Mesenchymal stem cell (in vitro differentiated cells and primary cell): ENCODE data around the gene ACTBL2.
A peak's percentile ranks its signal among the peaks of the same experiment; 100 is the strongest.

ENCODE experiments used
- DNase-seq: peaks from one replicate; pipeline ENCODE4 v3.0.0-alpha.2; 2013
- H2AFZ ChIP-seq: one replicate; pipeline ENCODE4 v1.6.1; 2013; ENCODE audit warnings: low read depth, mild to moderate bottlenecking, control low read depth, inconsistent platforms, low read length, moderate library complexity
- H2AK5ac ChIP-seq: 2 replicates; pipeline ENCODE4 v1.6.1; 2013; ENCODE audit warnings: low read length, moderate library complexity, mild to moderate bottlenecking, inconsistent platforms; ENCODE audit not compliant: severe bottlenecking
- H2BK120ac ChIP-seq: one replicate; pipeline ENCODE4 v1.6.1; 2013; ENCODE audit warnings: low read depth, mild to moderate bottlenecking, inconsistent platforms, low read length, moderate library complexity
- H2BK12ac ChIP-seq, 2 experiments: one replicate each; pipeline ENCODE4 v1.6.1; 2013; ENCODE audit warnings: inconsistent platforms in 2 of 2, low read length in 2 of 2, mild to moderate bottlenecking in 2 of 2, moderate library complexity in 2 of 2, control low read depth in 1 of 2
- H2BK15ac ChIP-seq: one replicate; pipeline ENCODE4 v1.6.1; 2013; ENCODE audit warnings: mild to moderate bottlenecking, low read depth, inconsistent platforms; ENCODE audit not compliant: poor library complexity, severe bottlenecking
- H2BK5ac ChIP-seq: 2 replicates; pipeline ENCODE4 v1.6.1; 2013; ENCODE audit warnings: low read depth, mild to moderate bottlenecking, low read length, control low read depth, inconsistent platforms; ENCODE audit not compliant: poor library complexity, severe bottlenecking
- H3K14ac ChIP-seq, 2 experiments: one replicate each; pipeline ENCODE4 v1.6.1; 2013; ENCODE audit warnings: inconsistent platforms in 2 of 2, low read length in 2 of 2, control low read depth in 1 of 2, mild to moderate bottlenecking in 1 of 2, moderate library complexity in 1 of 2
- H3K18ac ChIP-seq, 2 experiments: one replicate each; pipeline ENCODE4 v1.6.1; 2013; ENCODE audit warnings: inconsistent platforms in 2 of 2, low read length in 2 of 2, control low read depth in 1 of 2, low read depth in 1 of 2, mild to moderate bottlenecking in 1 of 2
- H3K23ac ChIP-seq, 2 experiments: one replicate each; pipeline ENCODE4 v1.6.1; 2013; ENCODE audit warnings: inconsistent platforms in 2 of 2, low read length in 2 of 2, mild to moderate bottlenecking in 2 of 2, moderate library complexity in 2 of 2, control low read depth in 1 of 2
- H3K27ac ChIP-seq: 2 replicates; pipeline ENCODE4 v1.5.1; 2013; ENCODE audit warnings: mild to moderate bottlenecking, moderate library complexity, low read length, control low read depth, inconsistent platforms; ENCODE audit not compliant: poor library complexity, severe bottlenecking
- H3K27me3 ChIP-seq, 2 experiments: 2 replicates each; pipeline versions ENCODE4 v1.6.1 to v1.7.0; 2013; ENCODE audit warnings: low read length in 2 of 2, mild to moderate bottlenecking in 2 of 2, moderate library complexity in 2 of 2, control low read depth in 1 of 2, inconsistent platforms in 1 of 2; ENCODE audit not compliant: control insufficient read depth in 1 of 2, insufficient read depth in 1 of 2
- H3K36me3 ChIP-seq, 2 experiments: 2 replicates each; pipeline versions ENCODE4 v1.6.1 to v1.7.0; 2013; ENCODE audit warnings: low read length in 2 of 2, control low read depth in 1 of 2, inconsistent platforms in 1 of 2, low read depth in 1 of 2, mild to moderate bottlenecking in 1 of 2; ENCODE audit not compliant: insufficient read depth in 2 of 2, control insufficient read depth in 1 of 2
- H3K4ac ChIP-seq, 2 experiments: one replicate each; pipeline ENCODE4 v1.6.1; 2013; ENCODE audit warnings: inconsistent platforms in 2 of 2, low read length in 2 of 2, mild to moderate bottlenecking in 2 of 2, moderate library complexity in 2 of 2, control low read depth in 1 of 2, low read depth in 1 of 2
- H3K4me1 ChIP-seq: 2 replicates; pipeline ENCODE4 v1.6.1; 2013; ENCODE audit warnings: low read depth, low read length, control low read depth; ENCODE audit not compliant: control insufficient read depth, insufficient read depth
- H3K4me2 ChIP-seq: 2 replicates; pipeline ENCODE4 v1.6.1; 2013; ENCODE audit warnings: low read length, mild to moderate bottlenecking, inconsistent platforms; ENCODE audit not compliant: poor library complexity, severe bottlenecking
- H3K4me3 ChIP-seq, 2 experiments: 2 replicates each; pipeline versions ENCODE4 v1.5.1 to v1.7.0; 2013; ENCODE audit warnings: low read length in 2 of 2, mild to moderate bottlenecking in 2 of 2, control low read depth in 1 of 2, low read depth in 1 of 2; ENCODE audit not compliant: insufficient read depth in 1 of 2
- H3K79me1 ChIP-seq: replicated peaks from 2 replicates; pipeline ENCODE4 v1.6.1; 2013; ENCODE audit warnings: mild to moderate bottlenecking, control low read depth, low read length, inconsistent platforms; ENCODE audit not compliant: poor library complexity, severe bottlenecking
- H3K9ac ChIP-seq: 2 replicates; pipeline ENCODE4 v1.7.0; 2013; ENCODE audit warnings: mild to moderate bottlenecking, low read length, moderate library complexity
- H3K9me3 ChIP-seq: 2 replicates; pipeline ENCODE4 v1.7.0; 2013; ENCODE audit warnings: mild to moderate bottlenecking, low read length; ENCODE audit not compliant: control insufficient read depth
- H4K8ac ChIP-seq: one replicate; pipeline ENCODE4 v1.6.1; 2013; ENCODE audit warnings: inconsistent platforms, mild to moderate bottlenecking, low read length, moderate library complexity
- H4K91ac ChIP-seq: one replicate; pipeline ENCODE4 v1.6.1; 2013; ENCODE audit warnings: mild to moderate bottlenecking, low read length, inconsistent platforms
- WGBS: methylation state at CpG from one replicate; pipeline ENCODE4 v1.1.7; 2013; ENCODE audit warnings: mixed read lengths; 5-methylcytosine and 5-hydroxymethylcytosine counted together

The ACTBL2 gene

DNA sequence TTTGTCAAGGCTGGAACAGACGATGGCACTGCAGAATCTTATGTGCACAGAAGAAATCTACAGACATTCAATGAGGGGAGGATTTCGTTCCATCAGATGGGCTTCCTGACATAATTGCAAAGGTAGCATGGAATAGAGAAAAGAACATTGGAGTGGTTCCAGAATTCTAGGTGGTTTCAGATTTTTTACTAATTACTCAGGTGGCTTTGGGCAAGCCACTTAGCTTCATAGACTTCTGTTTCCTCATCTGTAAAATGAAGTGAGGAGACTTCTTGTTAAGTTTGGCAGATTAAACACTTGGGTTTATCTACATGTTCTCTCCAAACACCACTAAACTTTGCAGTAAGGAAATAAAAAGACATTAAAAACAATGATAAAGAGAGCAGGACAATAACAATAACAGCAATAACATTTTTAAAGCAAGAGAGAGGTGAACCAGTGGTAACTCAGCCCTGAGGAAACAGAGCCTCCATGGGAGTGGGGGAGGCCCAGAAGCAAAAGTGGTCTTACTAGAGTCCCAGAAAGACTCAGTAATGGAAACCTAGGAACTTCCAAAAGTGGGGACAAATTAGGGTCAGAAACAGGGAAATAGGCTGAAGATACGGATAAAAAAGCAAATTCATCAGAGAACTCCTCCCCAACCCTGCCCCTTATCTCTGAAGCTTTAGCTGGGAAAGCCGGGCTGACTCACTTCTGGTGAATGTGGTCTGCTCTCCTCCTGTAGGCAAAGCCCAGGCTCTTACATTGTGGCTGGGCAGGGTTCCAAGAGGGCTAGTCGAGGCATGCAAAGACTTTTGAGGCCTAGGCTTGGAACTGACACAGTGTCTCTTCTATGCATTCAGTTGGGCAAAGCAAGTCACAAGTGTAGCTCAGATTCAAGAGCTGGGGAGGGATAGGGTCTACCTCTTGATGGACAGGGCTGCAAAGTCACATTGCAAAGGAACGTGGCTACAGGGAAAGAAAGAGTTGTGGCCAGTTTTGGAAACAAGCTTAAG is 11.8 kb upstream of the ACTBL2 start:
- H2BK120ac ChIP-seq: peak overlapping the region; percentile 97

DNA sequence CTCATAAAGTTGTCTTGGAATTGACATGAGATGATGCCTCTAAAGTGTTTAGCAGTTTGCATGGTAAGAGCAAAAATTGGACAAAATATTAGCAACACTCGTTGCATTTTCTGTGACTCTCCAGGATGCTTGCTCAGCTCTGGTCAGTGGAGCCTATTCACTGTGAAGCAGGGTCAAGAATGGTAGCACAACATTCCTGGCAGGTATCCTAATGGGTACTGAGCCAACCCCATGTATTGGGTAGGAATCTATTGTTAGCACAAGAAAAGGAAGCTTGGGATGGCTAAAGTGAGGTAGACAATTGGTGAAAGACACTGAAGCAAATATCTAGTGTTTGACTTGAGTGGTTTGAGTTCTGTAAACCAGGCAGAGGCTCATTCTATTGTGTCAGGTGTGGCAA is 10.4 kb upstream of the ACTBL2 start:
- no peak overlapping the region for H2BK15ac ChIP-seq
- no peak overlapping the region for H2BK120ac ChIP-seq
- no peak overlapping the region for H3K27ac ChIP-seq
- no peak overlapping the region for H3K4me2 ChIP-seq
- DNase-seq: no peak
- no peaks in the 10 kb centered on the region for H3K36me3 ChIP-seq
- H3K79me1 ChIP-seq: no peaks in the 10 kb centered on the region
- peaks cover 5% of the 10 kb centered on the region for H3K4me1 ChIP-seq
- no peaks in the 10 kb centered on the region for H3K9me3 ChIP-seq
- no peak overlapping the region for H3K14ac ChIP-seq
- peak overlapping the region in 1 of 2 experiments; percentile 6 for H3K18ac ChIP-seq
- no peak overlapping the region for H2AFZ ChIP-seq
- peak overlapping the region; percentile 3 to 94 for H3K4ac ChIP-seq
- H2BK5ac ChIP-seq: no peak overlapping the region
- H2AK5ac ChIP-seq: peak overlapping the region; percentile 93
- no peak overlapping the region for H4K8ac ChIP-seq
- WGBS: 96% methylated on average over 1 of the region's 1 CpG
- no peak overlapping the region for H3K4me3 ChIP-seq
- no peak overlapping the region for H3K9ac ChIP-seq
- peak overlapping the region; percentile 8 for H4K91ac ChIP-seq
- no peak overlapping the region for H3K23ac ChIP-seq
- no peaks in the 10 kb centered on the region for H3K27me3 ChIP-seq
- H2BK12ac ChIP-seq: peak overlapping the region; percentile 92 to 99

More for the DNA sequence above, 11.8 kb upstream of the ACTBL2 start:
- 32% methylated on average over 6 of the region's 6 CpGs for WGBS
- no peak overlapping the region for H2BK15ac ChIP-seq
- no peak overlapping the region for H3K23ac ChIP-seq
- H3K4me3 ChIP-seq: no peak overlapping the region
- H2BK5ac ChIP-seq: peak overlapping the region; percentile 59
- H4K91ac ChIP-seq: peak overlapping the region; percentile 71
- no peaks in the 10 kb centered on the region for H3K27me3 ChIP-seq
- H3K18ac ChIP-seq: peak overlapping the region; percentile 96 to 100
- no peak overlapping the region for H3K4me2 ChIP-seq
- H3K9ac ChIP-seq: peak overlapping the region; percentile 65
- no peaks in the 10 kb centered on the region for H3K79me1 ChIP-seq
- DNase-seq: peak; percentile 97
- no peaks in the 10 kb centered on the region for H3K9me3 ChIP-seq
- peak overlapping the region; percentile 62 for H2AK5ac ChIP-seq
- H4K8ac ChIP-seq: peak overlapping the region; percentile 91
- no peaks in the 10 kb centered on the region for H3K36me3 ChIP-seq
- peak overlapping the region; percentile 96 for H3K27ac ChIP-seq
- H3K14ac ChIP-seq: no peak overlapping the region
- peak overlapping the region in 1 of 2 experiments; percentile 89 for H3K4ac ChIP-seq
- H3K4me1 ChIP-seq: peaks cover 3% of the 10 kb centered on the region
- H2BK12ac ChIP-seq: peak overlapping the region; percentile 96 to 99
- no peak overlapping the region for H2AFZ ChIP-seq

DNA sequence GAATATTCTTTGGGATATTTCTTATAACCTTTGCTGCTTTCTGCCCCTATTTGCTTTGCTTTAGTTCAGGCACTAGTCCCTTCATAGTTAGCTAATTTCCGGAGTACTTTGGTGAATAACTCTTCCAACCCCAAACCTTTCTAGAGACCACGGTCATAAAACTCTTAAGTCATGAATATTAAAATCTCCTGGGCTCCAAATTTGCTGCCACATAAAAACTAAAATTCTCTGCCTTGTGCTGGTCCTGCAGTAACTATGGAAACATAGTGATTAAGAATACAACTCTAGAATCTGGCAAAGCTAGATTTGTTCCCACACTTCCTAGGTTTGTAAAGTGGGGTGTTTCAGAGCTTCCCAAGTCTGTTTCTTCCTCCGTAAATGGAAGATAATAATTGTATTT is 10.0 kb upstream of the ACTBL2 start:
- no peak for DNase-seq
- WGBS: 95% methylated on average over 3 of the region's 3 CpGs
- H3K4me1 ChIP-seq: peaks cover 7% of the 10 kb centered on the region
- no peak overlapping the region for H3K4me2 ChIP-seq
- no peak overlapping the region for H2BK15ac ChIP-seq
- H3K9ac ChIP-seq: no peak overlapping the region
- no peaks in the 10 kb centered on the region for H3K79me1 ChIP-seq
- no peak overlapping the region for H4K8ac ChIP-seq
- H3K23ac ChIP-seq: no peak overlapping the region
- peak overlapping the region in 1 of 2 experiments; percentile 59 for H3K18ac ChIP-seq
- no peak overlapping the region for H3K4me3 ChIP-seq
- no peak overlapping the region for H2AK5ac ChIP-seq
- no peak overlapping the region for H4K91ac ChIP-seq
- no peak overlapping the region for H3K4ac ChIP-seq
- H2BK5ac ChIP-seq: no peak overlapping the region
- H2BK120ac ChIP-seq: no peak overlapping the region
- no peak overlapping the region for H3K27ac ChIP-seq
- no peak overlapping the region for H2AFZ ChIP-seq
- H3K27me3 ChIP-seq: no peaks in the 10 kb centered on the region
- H3K9me3 ChIP-seq: no peaks in the 10 kb centered on the region
- H3K14ac ChIP-seq: no peak overlapping the region
- H3K36me3 ChIP-seq: no peaks in the 10 kb centered on the region
- peak overlapping the region in 1 of 2 experiments; percentile 56 for H2BK12ac ChIP-seq

DNA sequence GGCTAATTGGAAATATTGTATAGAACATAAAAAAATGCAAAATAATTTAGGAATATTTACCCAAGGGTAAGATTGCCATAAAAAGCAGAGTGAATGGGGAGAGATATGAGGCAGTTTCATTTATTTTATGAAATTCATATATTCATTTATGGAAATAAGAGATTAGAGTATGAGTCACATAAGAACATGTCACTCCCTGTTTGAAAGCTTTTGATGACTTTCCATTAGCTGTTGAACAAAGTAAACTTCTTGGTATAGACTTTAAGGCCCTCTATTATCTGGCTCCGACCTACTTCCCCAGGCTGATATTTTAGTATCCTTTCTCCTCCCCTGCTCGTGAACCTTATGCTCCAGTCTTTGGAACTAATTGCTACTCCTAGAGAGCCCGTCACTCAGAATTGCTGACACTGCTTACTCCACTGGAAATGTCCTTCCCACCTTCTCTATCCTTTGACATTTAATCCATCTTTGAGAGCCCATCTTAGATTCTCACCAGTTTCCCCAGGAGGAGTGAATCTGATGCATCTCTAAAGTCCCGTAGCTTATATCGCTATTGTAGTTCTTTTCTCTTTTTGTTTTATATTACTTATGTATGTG is 8.9 kb upstream of the ACTBL2 start:
- peak overlapping the region in 1 of 2 experiments; percentile 64 for H3K4ac ChIP-seq
- no peak for DNase-seq
- H2BK120ac ChIP-seq: no peak overlapping the region

More for the DNA sequence above, 8.9 kb upstream of the ACTBL2 start:
- H2AFZ ChIP-seq: no peak overlapping the region
- H3K18ac ChIP-seq: peak overlapping the region in 1 of 2 experiments; percentile 68
- no peak overlapping the region for H4K91ac ChIP-seq
- peak overlapping the region; percentile 56 for H2AK5ac ChIP-seq
- no peaks in the 10 kb centered on the region for H3K79me1 ChIP-seq
- no peak overlapping the region for H3K4me2 ChIP-seq
- no peak overlapping the region for H3K23ac ChIP-seq
- no peak overlapping the region for H2BK5ac ChIP-seq
- no peaks in the 10 kb centered on the region for H3K36me3 ChIP-seq
- no peaks in the 10 kb centered on the region for H3K27me3 ChIP-seq
- H3K4me1 ChIP-seq: peaks cover 8% of the 10 kb centered on the region
- H2BK15ac ChIP-seq: no peak overlapping the region
- no peak overlapping the region for H3K27ac ChIP-seq
- no peak overlapping the region for H3K14ac ChIP-seq
- H3K9me3 ChIP-seq: no peaks in the 10 kb centered on the region
- H3K4me3 ChIP-seq: no peak overlapping the region
- H4K8ac ChIP-seq: peak overlapping the region; percentile 35
- H2BK12ac ChIP-seq: peak overlapping the region in 1 of 2 experiments; percentile 63
- 89% methylated on average over 3 of the region's 5 CpGs for WGBS
- H3K9ac ChIP-seq: no peak overlapping the region
